ENCODE results near the gene LIX1. TPM values are rescaled to one million over a fixed set of nuclear protein-coding genes. Genes with fewer than 3 reads are reported as not detected.

The LIX1 gene
- total and polyA plus RNA-seq, 10 donors, result 0.06 to 0.14 TPM; not detected in 8

GRCh38 chr5:97136475-97136874, 5.9 kb downstream of the LIX1 start:
- WGBS, 5 donors, result 84 to 92% (median 90%) methylated on average over 4 of the region's 4 CpGs
- intact Hi-C loops (cut with DNase I; ENCODE audit: low total_unique reads), result no loop called here

GRCh38 chr5:97135868-97136267, 6.5 kb downstream of the LIX1 start:
- H3K36me3 ChIP-seq, result no peaks in the 10 kb centered on the region
- no peak overlapping the region for H3K27ac ChIP-seq
- no peaks in the 10 kb centered on the region for H3K9me3 ChIP-seq
- 91 to 94% (median 92%) methylated on average over 4 of the region's 4 CpGs for WGBS, 5 donors
- intact Hi-C loops (cut with DNase I; ENCODE audit: low total_unique reads), result no loop called here
- TF ChIP-seq POLR2AphosphoS5 (IDR thresholded peaks at IDR 0.05) (no peak), POLR2A (IDR thresholded peaks at IDR 0.05) (no peak)
- H3K27me3 ChIP-seq (replicated peaks in 1 of 7), result no peaks in the 10 kb centered on the region
- no peaks in the 10 kb centered on the region for H3K4me1 ChIP-seq
- no peak overlapping the region for H3K4me3 ChIP-seq
- no peak for DNase-seq

More at GRCh38 chr5:97136475-97136874, 5.9 kb downstream of the LIX1 start:
- no peaks in the 10 kb centered on the region for H3K4me1 ChIP-seq
- no peaks in the 10 kb centered on the region for H3K27me3 ChIP-seq (replicated peaks in 1 of 7)
- H3K4me3 ChIP-seq, result no peak overlapping the region
- H3K36me3 ChIP-seq, result no peaks in the 10 kb centered on the region
- no peak overlapping the region for H3K27ac ChIP-seq
- no peak for DNase-seq
- H3K9me3 ChIP-seq, result no peaks in the 10 kb centered on the region
- TF ChIP-seq POLR2AphosphoS5 (IDR thresholded peaks at IDR 0.05) (no peak), CTCF (IDR thresholded peaks at IDR 0.05 in 8 of 11, conservative IDR thresholded peaks at IDR 0.05 in 3 of 11) (no peak), POLR2A (IDR thresholded peaks at IDR 0.05) (no peak)

GRCh38 chr5:97134634-97135033, 7.8 kb downstream of the LIX1 start:
- TF ChIP-seq POLR2AphosphoS5 (IDR thresholded peaks at IDR 0.05) (no peak), POLR2A (IDR thresholded peaks at IDR 0.05) (no peak), CTCF (IDR thresholded peaks at IDR 0.05 in 8 of 11, conservative IDR thresholded peaks at IDR 0.05 in 3 of 11) (no peak)
- no peaks in the 10 kb centered on the region for H3K36me3 ChIP-seq
- no peak overlapping the region for H3K27ac ChIP-seq
- H3K4me3 ChIP-seq, result no peak overlapping the region
- 85 to 93% (median 90%) methylated on average over 3 of the region's 3 CpGs for WGBS, 5 donors
- intact Hi-C loops (cut with DNase I; ENCODE audit: low total_unique reads), result no loop called here
- DNase-seq, result no peak
- no peaks in the 10 kb centered on the region for H3K27me3 ChIP-seq (replicated peaks in 1 of 7)
- no peaks in the 10 kb centered on the region for H3K9me3 ChIP-seq
- no peaks in the 10 kb centered on the region for H3K4me1 ChIP-seq

GRCh38 chr5:97133101-97133500, 9.3 kb downstream of the LIX1 start:
- Histone ChIP-seq H3K9me3 (no peaks in the 10 kb centered on the region), H3K4me3 (no peak overlapping the region), H3K27me3 (replicated peaks in 1 of 7) (no peaks in the 10 kb centered on the region), H3K27ac (no peak overlapping the region), H3K36me3 (no peaks in the 10 kb centered on the region), H3K4me1 (no peaks in the 10 kb centered on the region)
- TF ChIP-seq POLR2A (IDR thresholded peaks at IDR 0.05) (no peak), CTCF (IDR thresholded peaks at IDR 0.05 in 8 of 11, conservative IDR thresholded peaks at IDR 0.05 in 3 of 11) (no peak), POLR2AphosphoS5 (IDR thresholded peaks at IDR 0.05) (no peak)
- intact Hi-C loops (cut with DNase I; ENCODE audit: low total_unique reads), result no loop called here
- DNase-seq, result no peak

GRCh38 chr5:97131921-97132320, 10.5 kb downstream of the LIX1 start:
- TF ChIP-seq CTCF (IDR thresholded peaks at IDR 0.05 in 8 of 11, conservative IDR thresholded peaks at IDR 0.05 in 3 of 11) (no peak), POLR2AphosphoS5 (IDR thresholded peaks at IDR 0.05) (no peak)
- Histone ChIP-seq H3K36me3 (no peaks in the 10 kb centered on the region), H3K27ac (no peak overlapping the region), H3K4me3 (no peak overlapping the region), H3K4me1 (no peaks in the 10 kb centered on the region), H3K9me3 (no peaks in the 10 kb centered on the region), H3K27me3 (replicated peaks in 1 of 7) (no peaks in the 10 kb centered on the region)
- intact Hi-C loops (cut with DNase I; ENCODE audit: low total_unique reads), result no loop called here
- WGBS, 5 donors, result 67 to 78% (median 73%) methylated on average over 5 of the region's 5 CpGs
- DNase-seq, result no peak

Measured in spleen (tissue), 11 donors.